ENCODE data around the gene GATA5. TPM values are rescaled to one million over a fixed set of nuclear protein-coding genes. Genes with fewer than 3 reads are reported as not detected.

The GATA5 gene
- total RNA-seq, 1 donor from 2014 or later = not detected

DNA sequence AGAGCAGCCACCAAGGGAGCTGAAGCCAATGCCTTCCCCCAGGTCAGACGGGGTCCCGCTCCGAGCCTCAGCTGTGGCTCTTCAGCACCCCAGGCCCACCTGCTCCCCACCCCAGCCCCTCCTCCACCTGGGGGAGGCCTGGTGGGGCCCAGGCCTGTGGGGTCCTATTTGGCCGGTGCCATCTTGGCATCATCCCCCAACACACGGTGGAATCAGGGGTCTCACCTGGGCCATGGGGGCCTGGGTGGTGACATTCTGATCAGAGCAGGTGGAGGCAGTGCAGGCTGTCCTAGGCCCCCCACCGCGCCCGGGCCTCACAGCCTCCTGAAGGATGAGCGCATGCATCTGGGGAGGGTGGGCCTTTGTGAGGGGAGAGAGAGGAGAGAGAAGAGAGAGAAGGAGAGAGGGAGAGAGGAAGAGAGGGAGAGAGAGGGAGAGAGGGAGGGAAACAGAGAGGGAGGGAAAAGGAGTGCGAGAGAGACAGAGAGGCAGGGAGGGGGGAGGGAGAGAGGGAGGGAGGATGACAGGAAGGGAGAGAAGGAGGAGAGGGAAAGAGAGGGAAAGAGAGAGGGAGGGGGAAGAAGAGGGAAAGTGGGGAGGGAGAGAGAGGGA is 24.5 kb downstream of the GATA5 start:
- no peaks in the 10 kb centered on the region for H3K4me1 Mint-ChIP-seq
- H3K27ac Mint-ChIP-seq = no peak overlapping the region
- TF ChIP-seq, protein P1, sequence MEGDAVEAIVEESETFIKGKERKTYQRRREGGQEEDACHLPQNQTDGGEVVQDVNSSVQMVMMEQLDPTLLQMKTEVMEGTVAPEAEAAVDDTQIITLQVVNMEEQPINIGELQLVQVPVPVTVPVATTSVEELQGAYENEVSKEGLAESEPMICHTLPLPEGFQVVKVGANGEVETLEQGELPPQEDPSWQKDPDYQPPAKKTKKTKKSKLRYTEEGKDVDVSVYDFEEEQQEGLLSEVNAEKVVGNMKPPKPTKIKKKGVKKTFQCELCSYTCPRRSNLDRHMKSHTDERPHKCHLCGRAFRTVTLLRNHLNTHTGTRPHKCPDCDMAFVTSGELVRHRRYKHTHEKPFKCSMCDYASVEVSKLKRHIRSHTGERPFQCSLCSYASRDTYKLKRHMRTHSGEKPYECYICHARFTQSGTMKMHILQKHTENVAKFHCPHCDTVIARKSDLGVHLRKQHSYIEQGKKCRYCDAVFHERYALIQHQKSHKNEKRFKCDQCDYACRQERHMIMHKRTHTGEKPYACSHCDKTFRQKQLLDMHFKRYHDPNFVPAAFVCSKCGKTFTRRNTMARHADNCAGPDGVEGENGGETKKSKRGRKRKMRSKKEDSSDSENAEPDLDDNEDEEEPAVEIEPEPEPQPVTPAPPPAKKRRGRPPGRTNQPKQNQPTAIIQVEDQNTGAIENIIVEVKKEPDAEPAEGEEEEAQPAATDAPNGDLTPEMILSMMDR (IDR thresholded peaks at IDR 0.05) = no peak
- ATAC-seq (ENCODE audit: low read depth) (no peak), DNase-seq (no peak)
- intact Hi-C loops (cut with micrococcal nuclease) = no loop called here
- CTCF ChIA-PET = no interaction called here
- H3K4me3 Mint-ChIP-seq = no peak overlapping the region
- POLR2A ChIA-PET = no interaction called here
- H3K27me3 Mint-ChIP-seq = peaks cover 17% of the 10 kb centered on the region
- H3K36me3 Mint-ChIP-seq (ENCODE audit: low read depth) = no peaks in the 10 kb centered on the region
- no peaks in the 10 kb centered on the region for H3K9me3 Mint-ChIP-seq

DNA sequence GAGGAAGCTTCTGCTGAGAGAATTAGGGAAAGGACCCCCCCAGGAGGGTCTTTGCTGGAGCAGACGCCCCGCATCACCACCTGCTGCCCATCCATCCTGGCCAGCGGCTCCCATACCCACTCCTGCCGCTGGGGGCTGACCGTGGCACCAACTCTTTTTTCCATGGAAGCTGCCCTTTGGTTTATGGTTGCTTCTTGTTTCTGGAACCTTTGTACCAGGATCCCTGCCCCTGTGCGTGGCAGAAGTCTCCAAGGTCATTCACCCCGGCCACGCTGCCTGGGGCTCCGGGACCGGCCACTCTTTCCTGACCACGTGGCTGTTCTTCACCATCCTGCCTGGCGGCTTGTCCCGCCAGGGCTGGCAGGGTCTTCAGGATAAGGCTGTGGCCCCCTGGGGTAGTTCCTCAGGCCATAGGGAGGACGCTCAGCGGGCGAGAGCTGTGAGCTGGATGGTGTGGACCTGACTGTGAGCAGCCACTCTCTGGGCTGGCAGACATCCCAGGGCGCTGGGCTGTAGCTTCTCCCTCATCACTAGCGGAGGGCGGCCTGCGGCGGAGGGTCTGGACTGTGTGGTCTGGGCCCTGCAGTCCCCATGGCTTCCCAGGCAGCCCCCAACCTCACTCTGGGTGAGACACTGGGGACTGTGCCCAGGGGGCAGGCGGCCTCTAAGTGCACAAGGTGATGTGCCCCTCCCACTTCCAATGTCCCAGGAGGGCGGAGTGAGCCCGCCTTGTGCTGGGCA is 25.7 kb downstream of the GATA5 start:
- ChIA-PET POLR2A (no interaction called here), CTCF (no interaction called here)
- Mint-ChIP-seq H3K4me3 (no peak overlapping the region), H3K36me3 (ENCODE audit: low read depth) (no peaks in the 10 kb centered on the region), H3K27me3 (peaks cover 15% of the 10 kb centered on the region), H3K9me3 (no peaks in the 10 kb centered on the region), H3K27ac (no peak overlapping the region), H3K4me1 (no peaks in the 10 kb centered on the region)
- DNase-seq (no peak), ATAC-seq (ENCODE audit: low read depth) (no peak)
- TF ChIP-seq, protein P1 (IDR thresholded peaks at IDR 0.05) = no peak
- intact Hi-C loops (cut with micrococcal nuclease) = no loop called here

DNA sequence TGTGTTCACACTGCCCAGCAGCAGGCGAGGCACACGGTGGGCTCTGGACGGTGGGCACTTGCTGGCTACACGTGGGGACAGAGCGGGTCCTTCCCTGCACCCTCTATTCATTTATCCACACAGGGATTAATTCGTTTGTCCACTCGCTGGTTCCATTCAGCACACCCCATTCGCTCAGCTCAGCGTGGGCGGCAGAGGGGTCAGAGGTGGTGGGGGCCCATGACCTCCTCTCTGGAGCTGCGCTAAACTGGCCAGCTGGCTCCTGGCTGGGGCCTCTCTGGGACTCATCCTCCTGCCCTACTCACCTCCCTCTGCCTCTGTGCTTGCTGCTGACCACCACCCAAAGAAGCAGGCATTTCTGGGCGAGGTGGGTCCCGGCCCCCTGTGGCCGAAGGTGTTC is 27.0 kb downstream of the GATA5 start:
- ATAC-seq (ENCODE audit: low read depth) (no peak), DNase-seq (no peak)
- H3K4me3 Mint-ChIP-seq = no peak overlapping the region
- TF ChIP-seq, protein P1 (IDR thresholded peaks at IDR 0.05) = no peak
- ChIA-PET CTCF (no interaction called here), POLR2A (no interaction called here)
- no peaks in the 10 kb centered on the region for H3K36me3 Mint-ChIP-seq (ENCODE audit: low read depth)
- intact Hi-C loops (cut with micrococcal nuclease) = no loop called here
- H3K9me3 Mint-ChIP-seq = no peaks in the 10 kb centered on the region
- H3K27me3 Mint-ChIP-seq = peaks cover 21% of the 10 kb centered on the region
- H3K27ac Mint-ChIP-seq = no peak overlapping the region
- H3K4me1 Mint-ChIP-seq = no peaks in the 10 kb centered on the region

DNA sequence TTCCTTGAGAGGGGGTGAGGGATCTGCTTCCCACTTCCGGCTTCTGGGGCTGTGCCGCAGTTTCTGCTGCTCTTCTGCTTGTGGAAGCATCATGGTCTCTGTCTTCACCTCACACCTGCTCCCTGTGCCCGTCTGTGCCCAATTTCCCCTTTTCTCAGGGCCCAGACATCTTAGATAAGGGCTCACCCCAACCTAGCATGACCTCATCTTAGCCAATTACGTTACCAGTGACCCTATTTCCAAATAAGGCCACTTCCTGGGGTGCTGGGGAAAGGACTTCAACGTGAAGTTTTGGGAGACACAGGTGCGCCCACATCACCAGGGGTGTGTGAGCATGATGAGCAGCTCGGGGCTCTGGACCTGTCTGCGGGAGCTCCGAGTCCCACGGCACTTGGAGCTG is 27.8 kb downstream of the GATA5 start:
- no peaks in the 10 kb centered on the region for H3K9me3 Mint-ChIP-seq
- DNase-seq = no peak
- H3K4me1 Mint-ChIP-seq = no peaks in the 10 kb centered on the region
- CTCF ChIA-PET = no interaction called here
- no peak overlapping the region for H3K4me3 Mint-ChIP-seq
- no peaks in the 10 kb centered on the region for H3K36me3 Mint-ChIP-seq (ENCODE audit: low read depth)
- TF ChIP-seq, protein P1 (IDR thresholded peaks at IDR 0.05) = no peak
- no peak for ATAC-seq (ENCODE audit: low read depth)
- H3K27ac Mint-ChIP-seq = no peak overlapping the region
- intact Hi-C loops (cut with micrococcal nuclease) = no loop called here
- peaks cover 23% of the 10 kb centered on the region for H3K27me3 Mint-ChIP-seq
- POLR2A ChIA-PET = no interaction called here

DNA sequence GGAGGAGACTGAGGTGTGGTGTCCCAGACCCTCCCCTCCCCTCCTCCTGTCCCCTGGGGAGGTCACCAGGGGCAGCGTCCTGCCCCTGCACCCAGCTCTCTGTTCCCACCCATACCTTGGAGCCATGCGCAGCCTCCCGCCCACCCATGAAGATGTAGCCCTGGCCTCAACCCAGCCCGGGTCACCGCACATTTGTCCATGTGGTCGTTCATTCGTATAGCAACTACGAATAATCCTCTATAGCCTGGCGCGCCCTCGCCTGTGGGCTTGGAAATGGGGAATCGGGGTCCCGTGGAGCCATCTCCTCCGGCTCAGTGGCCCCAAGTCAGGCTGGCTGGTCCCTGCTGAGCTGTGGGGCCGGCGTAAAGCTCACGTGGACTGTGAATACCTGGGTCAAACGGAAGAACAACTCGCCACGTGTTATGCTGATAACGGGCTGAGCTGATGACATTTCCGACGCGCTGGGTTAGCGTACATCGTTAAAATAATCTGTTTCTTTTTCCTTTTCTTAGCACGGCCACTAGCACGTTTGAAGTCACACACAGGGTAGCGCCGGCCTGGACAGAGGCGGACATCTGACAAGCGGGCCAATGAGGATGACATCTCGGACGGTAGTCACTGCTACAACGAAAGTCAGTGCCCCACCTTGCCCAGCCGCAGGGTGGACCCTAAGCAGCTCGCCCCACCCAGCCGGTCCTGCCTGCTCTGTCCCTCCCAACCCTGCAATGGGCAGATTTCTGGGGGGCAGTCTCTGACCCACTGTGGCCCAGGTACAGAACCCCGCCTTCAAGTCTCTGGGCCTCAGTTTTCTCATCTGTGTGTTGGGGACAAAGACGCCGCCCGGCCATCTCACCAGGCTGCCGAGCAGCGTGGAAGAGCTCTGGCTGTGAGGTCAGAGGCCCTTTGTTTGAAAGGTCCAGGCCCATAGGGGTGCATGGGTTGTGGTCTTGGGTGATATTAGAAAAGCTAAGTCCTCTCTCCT is 28.6 kb downstream of the GATA5 start:
- POLR2A ChIA-PET = no interaction called here
- ATAC-seq (ENCODE audit: low read depth) (no peak), DNase-seq (no peak)
- Mint-ChIP-seq H3K9me3 (no peaks in the 10 kb centered on the region), H3K27ac (no peak overlapping the region), H3K36me3 (ENCODE audit: low read depth) (no peaks in the 10 kb centered on the region), H3K4me1 (no peaks in the 10 kb centered on the region), H3K27me3 (peaks cover 26% of the 10 kb centered on the region), H3K4me3 (no peak overlapping the region)
- intact Hi-C loops (cut with micrococcal nuclease) = no loop called here
- TF ChIP-seq, protein P1 (IDR thresholded peaks at IDR 0.05) = no peak
- CTCF ChIA-PET = no interaction called here
